Erythroblast (primary cell): ENCODE results near the gene BICD2.
"Not testable (repeated sequence)": the region's sequence is repeated elsewhere in the genome, so short reads cannot be mapped to it uniquely, and the experiment has no call there.

Experiments used
- GATA1 ChIP-seq: IDR thresholded peaks from 2 replicates; pipeline ENCODE4 v1.6.1; 2011; ENCODE audit warnings: low read depth, mild to moderate bottlenecking, control low read depth, low read length, moderate library complexity
- POLR2A ChIP-seq: IDR thresholded peaks from 2 replicates; pipeline ENCODE4 v1.6.1; 2011; ENCODE audit warnings: mild to moderate bottlenecking, low read length

- TF ChIP-seq POLR2A, GATA1: not testable (repeated sequence)
These were observed 45.1 kb upstream of the BICD2 start for GRCh38 chr9:92809629-92810326.
